ENCODE results near the gene TCEA2.

TCEA2 gene

DNA sequence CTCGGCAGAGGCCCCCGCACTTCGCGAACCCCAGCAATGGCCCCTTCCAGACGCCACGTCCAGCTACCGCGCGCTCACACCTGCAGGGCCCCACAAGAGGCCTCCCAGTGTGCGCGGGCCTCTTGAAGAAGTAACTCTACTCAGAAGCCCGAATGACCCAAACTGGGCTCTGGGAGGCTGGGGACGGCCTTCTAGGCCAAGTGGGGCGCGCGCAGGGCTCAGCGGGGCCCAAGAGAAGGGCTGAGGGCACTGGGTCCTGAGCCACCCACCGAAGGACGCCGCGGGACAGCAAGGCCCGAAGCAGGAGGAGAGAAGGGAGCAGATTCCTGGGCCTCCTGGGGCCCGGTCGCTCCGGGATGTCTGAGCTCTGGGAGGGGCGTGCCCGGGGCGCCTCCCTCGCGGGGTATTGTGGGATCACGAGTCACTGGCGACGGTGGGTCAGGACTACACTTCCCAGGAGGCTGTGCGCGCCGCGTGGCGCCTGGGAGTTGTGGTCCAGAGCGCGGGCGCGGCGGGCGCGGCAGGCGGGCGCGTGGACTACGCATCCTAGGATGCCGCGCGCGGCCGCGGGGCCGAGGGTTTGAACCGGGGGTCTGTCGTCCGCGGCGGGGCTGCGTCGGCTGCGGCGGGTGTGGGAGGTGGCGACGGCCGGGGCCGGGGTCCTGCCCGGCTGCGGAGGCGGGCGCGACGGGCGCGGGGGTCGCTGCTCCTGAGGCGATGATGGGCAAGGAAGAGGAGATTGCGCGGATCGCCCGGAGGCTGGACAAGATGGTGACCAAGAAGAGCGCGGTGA is at the start of gene TCEA2:
TCEA2 (plus strand) TSS at position 603 of the 793 bp plus-strand sequence; CDS start at position 718, 115 bp downstream.
- peak; percentile 85 for DNase-seq (ENCODE audit: low read depth)

DNA sequence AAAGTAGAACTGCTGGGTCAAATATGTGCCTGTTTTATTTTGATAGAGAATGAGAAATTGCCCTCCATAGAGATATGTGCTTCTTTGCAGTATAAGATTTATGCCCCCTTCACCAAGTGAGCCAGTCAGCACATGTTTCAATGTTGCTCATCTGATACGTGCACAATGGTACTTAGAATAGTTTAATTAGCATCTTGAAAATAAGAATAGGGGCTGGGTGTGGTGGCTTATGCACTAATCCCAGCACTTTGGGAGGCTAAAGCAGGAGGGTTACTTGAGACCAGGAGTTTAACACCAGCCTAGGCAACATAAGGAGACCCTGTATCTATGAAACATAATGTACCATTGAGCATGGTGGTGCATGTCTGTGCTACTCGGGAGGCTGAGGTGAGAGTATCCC is 47.4 kb upstream of the TCEA2 start:
- no peak for DNase-seq (ENCODE audit: low read depth)

DNA sequence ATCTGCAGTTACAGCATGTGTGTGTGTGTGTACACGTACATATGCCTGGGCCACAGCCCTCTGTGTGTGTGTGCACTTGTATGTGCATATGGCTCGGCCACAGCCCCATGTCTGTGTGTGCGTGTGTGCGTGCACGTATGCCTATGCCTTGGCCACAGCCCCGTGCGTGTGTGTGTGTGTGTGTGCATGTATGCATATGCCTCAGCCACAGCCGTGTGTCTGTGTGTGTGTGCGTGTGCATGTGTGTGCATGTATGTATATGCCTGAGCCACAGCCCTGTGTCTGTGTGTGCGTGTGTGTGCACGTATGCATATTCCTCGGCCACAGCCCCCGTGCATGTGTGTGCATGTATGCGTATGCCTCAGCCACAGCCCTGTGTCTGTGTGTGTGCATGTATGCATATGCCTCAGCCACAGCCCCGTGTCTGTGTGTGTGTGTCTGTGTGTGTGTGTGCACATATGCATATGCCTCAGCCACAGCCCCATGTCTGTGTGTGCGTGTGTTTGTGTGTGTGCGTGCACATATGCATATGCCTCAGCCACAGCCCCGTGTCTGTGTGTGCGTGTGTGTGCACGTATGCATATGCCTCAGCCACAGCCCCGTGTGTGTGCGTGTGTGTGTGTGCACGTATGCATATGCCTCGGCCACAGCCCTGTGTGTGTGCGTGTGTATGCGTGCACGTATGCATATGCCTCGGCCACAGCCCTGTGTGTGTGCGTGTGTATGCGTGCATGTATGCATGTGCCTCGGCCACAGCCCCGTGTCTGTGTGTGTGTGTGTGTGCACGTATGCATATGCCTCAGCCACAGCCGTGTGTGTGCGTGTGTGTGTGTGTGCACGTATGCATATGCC is 41.6 kb upstream of the TCEA2 start:
- no peak for DNase-seq (ENCODE audit: low read depth)

DNA sequence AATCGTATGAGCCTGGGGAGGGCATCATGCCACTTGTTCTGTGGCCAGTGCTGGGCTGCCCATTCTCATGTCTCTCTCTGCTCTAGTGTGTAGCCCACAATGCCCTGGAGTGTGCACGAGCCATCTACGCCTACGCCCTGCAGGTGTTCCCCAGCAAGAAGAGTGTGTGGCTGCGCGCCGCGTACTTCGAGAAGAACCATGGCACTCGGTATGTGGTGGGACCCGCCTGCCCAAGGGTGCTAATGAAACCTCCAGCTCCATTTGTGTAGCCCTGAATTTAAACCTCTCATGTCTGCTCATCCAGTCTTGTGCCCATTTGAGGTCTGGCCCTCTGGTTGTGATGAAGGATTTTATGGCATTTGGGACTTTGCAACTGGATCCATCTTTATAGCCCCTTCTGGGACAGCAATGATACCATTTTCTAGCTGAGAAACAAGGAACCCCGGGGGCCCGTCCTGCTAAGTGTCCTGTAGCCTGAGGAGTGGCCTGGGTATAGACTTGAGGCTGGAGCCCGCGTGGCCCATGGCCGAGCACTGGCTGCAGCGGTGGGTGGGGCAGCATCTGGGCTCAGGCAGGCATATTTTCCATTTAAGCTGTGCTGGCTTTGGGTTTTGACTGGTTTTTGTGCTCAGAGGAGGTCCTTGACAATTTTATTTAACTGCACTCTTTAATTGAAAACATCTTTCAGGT is 40.2 kb upstream of the TCEA2 start:
- DNase-seq (ENCODE audit: low read depth), result no peak

- no peak for DNase-seq (ENCODE audit: low read depth)
These were observed 39.4 kb upstream of the TCEA2 start for GRCh38 chr20:64023361-64024140.

GRCh38 chr20:64024141-64024990 is 38.6 kb upstream of the TCEA2 start:
- DNase-seq (ENCODE audit: low read depth), result no peak

GRCh38 chr20:64025101-64025825 is 37.7 kb upstream of the TCEA2 start:
- DNase-seq (ENCODE audit: low read depth), result no peak

GRCh38 chr20:64025826-64026412 is 37.1 kb upstream of the TCEA2 start:
- no peak for DNase-seq (ENCODE audit: low read depth)

- DNase-seq (ENCODE audit: low read depth), result no peak
These were observed 34.9 kb upstream of the TCEA2 start for GRCh38 chr20:64027981-64028685.

- no peak for DNase-seq (ENCODE audit: low read depth)
These were observed 33.5 kb upstream of the TCEA2 start for GRCh38 chr20:64029293-64030117.

- no peak for DNase-seq (ENCODE audit: low read depth)
These were observed 32.4 kb upstream of the TCEA2 start for GRCh38 chr20:64030371-64031134.

DNA sequence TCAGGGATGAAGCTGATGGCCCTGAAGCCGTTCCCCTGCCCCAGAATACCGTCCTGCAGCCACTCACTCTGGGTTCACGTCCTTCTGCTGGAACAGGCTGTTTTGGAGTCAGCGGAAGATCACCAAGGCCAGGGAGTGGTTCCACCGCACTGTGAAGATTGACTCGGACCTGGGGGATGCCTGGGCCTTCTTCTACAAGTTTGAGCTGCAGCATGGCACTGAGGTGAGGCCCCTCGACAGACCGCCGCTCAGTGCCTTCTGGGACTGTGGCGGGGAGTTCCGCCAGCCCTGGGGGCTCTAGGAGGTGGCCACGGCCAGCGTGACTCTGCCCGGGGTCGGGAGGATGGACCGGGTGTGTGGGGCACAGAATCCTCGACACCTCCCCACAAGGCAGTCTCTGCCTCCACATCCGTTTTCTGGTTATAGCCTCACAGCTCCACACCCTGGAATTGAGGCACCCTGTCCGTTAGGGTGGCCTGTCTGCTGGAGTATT is 31.1 kb upstream of the TCEA2 start:
- DNase-seq (ENCODE audit: low read depth), result no peak

DNA sequence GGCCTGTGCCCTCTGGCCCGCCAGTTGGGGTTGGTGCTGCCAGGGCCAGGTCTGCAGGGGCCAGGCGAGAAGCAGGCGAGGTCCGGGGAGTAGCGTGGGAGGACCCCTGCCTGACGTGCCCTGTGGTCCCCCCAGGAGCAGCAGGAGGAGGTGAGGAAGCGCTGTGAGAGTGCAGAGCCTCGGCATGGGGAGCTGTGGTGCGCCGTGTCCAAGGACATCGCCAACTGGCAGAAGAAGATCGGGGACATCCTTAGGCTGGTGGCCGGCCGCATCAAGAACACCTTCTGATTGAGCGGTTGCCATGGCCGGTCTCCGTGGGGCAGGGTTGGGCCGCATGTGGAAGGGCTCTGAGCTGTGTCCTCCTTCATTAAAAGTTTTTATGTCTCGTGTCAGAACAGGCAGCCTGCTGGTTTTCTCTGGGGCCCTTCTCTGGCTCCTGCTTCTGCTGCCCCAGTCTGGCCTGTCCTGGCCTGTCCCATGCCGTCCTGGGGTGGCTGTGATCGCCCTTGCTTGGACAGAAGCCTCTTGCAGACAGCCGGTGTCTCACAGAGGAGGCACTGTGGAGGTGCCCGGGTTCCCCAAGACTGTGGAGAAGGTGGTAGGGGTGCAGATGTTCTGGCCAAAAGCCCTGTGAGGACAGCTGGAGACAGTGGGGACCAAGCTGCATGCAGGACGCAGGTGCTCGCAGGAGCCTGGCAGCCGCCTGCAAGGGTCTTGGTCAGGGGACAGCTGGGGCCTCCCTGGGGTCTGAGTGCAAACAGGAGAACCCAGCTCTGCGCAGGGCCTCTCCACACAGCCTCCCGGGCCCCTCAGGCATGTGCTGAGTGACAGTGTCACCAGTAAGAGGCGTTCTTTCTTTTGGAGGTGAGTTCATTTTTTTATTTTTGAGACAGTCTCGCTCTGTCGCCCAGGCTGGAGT is 30.0 kb upstream of the TCEA2 start:
- DNase-seq (ENCODE audit: low read depth), result no peak

DNA sequence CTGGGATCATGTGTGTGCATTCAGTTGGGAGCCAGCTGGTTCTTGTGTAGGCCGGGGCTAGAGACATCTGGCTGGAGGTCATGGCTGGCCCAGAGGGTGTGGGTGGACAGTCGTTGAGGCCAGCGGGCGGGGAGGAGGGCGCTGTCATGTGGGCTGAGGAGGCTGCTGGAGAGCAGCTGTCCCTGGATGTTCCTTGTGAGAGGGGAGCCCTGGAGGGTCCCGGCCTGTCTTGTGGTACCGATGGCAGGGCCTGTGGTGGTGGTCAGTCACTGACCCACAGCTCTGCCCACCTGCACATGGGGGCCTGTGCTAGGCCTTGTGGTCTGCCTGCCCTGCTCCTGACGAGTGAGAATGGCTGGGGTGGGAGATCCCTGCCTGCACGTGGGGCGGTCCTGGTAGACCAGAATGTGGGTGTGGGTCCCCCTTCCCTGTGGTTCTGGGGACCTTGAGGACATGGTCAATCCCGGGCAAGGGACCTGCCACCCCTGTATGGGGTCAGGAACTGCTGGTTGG is 29.0 kb upstream of the TCEA2 start:
- no peak for DNase-seq (ENCODE audit: low read depth)

DNA sequence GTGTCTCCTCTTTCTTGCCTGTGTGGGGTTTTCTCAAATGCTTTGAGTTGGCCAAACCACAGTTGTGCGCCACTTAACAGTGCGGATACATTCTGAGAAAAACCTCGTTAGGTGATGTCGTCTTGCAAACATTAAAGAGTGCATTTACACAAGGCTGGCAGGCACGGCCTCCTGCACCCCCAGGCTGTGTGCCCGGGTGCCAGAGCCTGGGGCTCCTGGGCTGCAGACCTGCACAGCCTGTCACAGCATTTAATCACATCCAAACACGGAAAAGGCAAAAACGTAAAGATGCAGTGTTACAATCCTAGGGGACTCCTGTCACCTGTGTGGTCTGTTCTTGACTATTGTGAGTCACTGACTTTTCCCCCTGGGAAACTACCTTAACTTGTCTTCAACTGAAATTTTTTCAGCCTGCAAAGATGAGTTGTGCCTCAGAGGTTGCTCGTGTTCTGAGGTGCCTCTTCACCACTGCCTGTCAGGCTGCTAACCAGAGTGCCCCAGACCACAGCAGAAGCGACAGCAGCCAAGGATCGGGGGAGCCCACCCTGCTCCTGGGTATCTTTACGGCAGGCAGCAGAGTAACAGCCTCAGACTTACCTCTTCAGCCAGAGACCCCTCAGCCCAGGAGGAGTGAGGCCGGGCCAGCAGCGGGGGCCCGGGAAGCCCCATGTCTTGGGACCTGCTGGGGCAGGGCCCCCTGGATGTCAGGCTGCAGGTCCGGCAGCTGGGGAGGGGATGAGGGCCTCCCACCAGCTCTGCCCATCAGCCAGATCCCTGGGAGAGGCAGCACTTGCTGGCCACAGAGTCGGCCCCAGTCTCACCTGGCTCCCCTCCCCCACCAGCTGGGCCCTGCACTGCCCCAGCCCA is 27.7 kb upstream of the TCEA2 start:
- no peak for DNase-seq (ENCODE audit: low read depth)

Measured in HS-5 (cell line).